PC-9 (cell line): Measurements from ENCODE around the gene TMEM115.

Source experiments
- EZH2 ChIP-seq: fragments of 200-600 bp; sonication (generic); IDR thresholded peaks from 2 replicates; pipeline ENCODE4 v1.8.0; 2017; ENCODE audit warnings: antibody characterized with exemption, low read depth
- TF ChIP-seq, protein P1 (sequence below): fragments of 200-600 bp; sonication (generic); conservative IDR thresholded peaks from 2 replicates; pipeline ENCODE4 v1.6.1; 2017; ENCODE audit warnings: mixed run types, antibody characterized with exemption, mild to moderate bottlenecking, moderate library complexity

DNA sequence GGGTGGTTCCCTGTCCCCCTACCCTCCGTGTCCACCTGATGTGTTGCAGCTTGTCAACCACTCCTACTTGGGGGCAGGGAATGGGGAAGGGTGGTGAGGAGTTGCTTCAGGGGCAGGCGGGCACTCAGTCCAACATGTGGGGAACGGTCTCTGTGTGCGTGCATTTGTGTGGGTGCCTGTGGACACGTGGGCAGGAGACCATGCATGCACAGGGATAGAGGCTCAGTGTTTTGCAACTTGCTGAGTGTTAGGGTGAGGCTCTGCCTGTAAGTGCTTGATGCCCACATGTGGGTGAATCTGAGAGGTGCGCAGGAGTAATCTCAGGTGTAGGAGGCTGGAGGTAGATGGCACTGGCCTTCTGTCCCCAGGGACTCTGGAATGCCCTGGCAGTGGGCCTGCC is 24.4 kb upstream of the TMEM115 start:
- TF ChIP-seq, protein P1, sequence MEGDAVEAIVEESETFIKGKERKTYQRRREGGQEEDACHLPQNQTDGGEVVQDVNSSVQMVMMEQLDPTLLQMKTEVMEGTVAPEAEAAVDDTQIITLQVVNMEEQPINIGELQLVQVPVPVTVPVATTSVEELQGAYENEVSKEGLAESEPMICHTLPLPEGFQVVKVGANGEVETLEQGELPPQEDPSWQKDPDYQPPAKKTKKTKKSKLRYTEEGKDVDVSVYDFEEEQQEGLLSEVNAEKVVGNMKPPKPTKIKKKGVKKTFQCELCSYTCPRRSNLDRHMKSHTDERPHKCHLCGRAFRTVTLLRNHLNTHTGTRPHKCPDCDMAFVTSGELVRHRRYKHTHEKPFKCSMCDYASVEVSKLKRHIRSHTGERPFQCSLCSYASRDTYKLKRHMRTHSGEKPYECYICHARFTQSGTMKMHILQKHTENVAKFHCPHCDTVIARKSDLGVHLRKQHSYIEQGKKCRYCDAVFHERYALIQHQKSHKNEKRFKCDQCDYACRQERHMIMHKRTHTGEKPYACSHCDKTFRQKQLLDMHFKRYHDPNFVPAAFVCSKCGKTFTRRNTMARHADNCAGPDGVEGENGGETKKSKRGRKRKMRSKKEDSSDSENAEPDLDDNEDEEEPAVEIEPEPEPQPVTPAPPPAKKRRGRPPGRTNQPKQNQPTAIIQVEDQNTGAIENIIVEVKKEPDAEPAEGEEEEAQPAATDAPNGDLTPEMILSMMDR: no peak
- TF ChIP-seq EZH2: no peak
